WI38 (cell line): ENCODE results near the gene RRAD.
"Not testable (repeated sequence)": the region's sequence is repeated elsewhere in the genome, so short reads cannot be mapped to it uniquely, and the experiment has no call there.

Experiments used
- H3K4me3 ChIP-seq: 2 replicates; pipeline ENCODE4 v1.5.1; 2011; ENCODE audit warnings: low read depth, mild to moderate bottlenecking, control low read depth, low read length
- CTCF ChIP-seq: IDR thresholded peaks from 2 replicates; pipeline ENCODE4 v1.5.1; 2012; ENCODE audit warnings: low read depth, mild to moderate bottlenecking, control low read depth, low read length

The RRAD gene

GRCh38 chr16:66948134-66948836, 22.9 kb upstream of the RRAD start:
- peak overlapping the region; percentile 48 for H3K4me3 ChIP-seq
- no peak for TF ChIP-seq CTCF

GRCh38 chr16:66947302-66948065, 22.1 kb upstream of the RRAD start:
- peak overlapping the region; percentile 48 for H3K4me3 ChIP-seq
- TF ChIP-seq CTCF = peak; percentile 79

- no peak overlapping the region for H3K4me3 ChIP-seq
- no peak for TF ChIP-seq CTCF
Measured at GRCh38 chr16:66946974-66947301, 21.6 kb upstream of the RRAD start.

- no peak overlapping the region for H3K4me3 ChIP-seq
Measured at GRCh38 chr16:66946541-66946940, 21.2 kb upstream of the RRAD start.

GRCh38 chr16:66945939-66946338, 20.6 kb upstream of the RRAD start:
- H3K4me3 ChIP-seq = no peak overlapping the region
- no peak for TF ChIP-seq CTCF

More at GRCh38 chr16:66946541-66946940, 21.2 kb upstream of the RRAD start:
- TF ChIP-seq CTCF = no peak

GRCh38 chr16:66944971-66945370, 19.6 kb upstream of the RRAD start:
- not testable (repeated sequence) for H3K4me3 ChIP-seq

- H3K4me3 ChIP-seq = no peak overlapping the region
- TF ChIP-seq CTCF = no peak
Measured at GRCh38 chr16:66944054-66944441, 18.7 kb upstream of the RRAD start.
